ENCODE data around the gene PITPNC1. TPM values are rescaled to one million over a fixed set of nuclear protein-coding genes. Genes with fewer than 3 reads are reported as not detected.

PITPNC1 gene
- total RNA-seq, 3 donors from 2014 or later: 11.0 to 17.7 (median 14.8) TPM

DNA sequence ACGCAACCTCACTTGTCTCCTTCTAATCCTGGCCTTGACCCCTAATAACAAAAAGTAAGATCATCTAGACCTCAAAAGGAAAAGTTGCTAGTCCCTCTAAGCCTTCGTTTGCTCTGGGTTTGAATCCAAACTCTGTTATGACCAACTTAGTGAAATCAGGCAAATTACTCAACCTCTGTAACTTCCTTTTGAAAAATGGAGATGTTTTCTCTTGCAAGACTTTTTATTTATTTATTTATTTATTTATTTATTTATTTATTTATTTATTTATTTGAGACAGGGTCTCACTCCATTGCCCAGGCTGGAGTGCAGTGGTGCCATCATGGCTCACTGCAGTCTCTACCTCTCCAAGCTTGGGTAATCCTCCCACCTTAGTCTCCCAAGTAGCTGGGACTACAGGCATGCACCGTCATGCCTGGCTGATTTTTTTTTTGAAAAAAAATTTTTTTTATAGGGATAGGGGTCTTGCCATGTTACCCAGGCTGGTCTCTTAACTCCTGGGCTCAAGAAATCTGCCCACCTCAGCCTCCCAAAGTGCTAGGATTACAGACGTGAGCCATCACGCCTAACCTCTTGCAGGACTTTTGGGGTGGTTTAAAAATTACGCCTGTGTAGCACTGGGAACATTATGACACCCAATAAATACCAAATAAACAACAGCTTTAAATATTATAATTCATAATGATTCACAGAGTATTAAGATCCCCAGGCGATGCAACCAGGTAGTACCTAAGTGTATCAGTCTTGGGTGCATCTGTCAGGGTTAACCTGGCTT is 63.4 kb downstream of the PITPNC1 start:
- Histone ChIP-seq H3K27ac (peak overlapping the region in 1 of 2 donors; percentile 49), H3K9me3 (no peaks in the 10 kb centered on the region), H3K27me3 (no peaks in the 10 kb centered on the region), H3K36me3 (no peaks in the 10 kb centered on the region), H3K4me1 (no peaks in the 10 kb centered on the region), H3K4me3 (no peak overlapping the region)
- TF ChIP-seq POLR2A (IDR thresholded peaks at IDR 0.05) (no peak), POLR2AphosphoS5 (IDR thresholded peaks at IDR 0.05) (no peak)
- TF ChIP-seq, protein P1, sequence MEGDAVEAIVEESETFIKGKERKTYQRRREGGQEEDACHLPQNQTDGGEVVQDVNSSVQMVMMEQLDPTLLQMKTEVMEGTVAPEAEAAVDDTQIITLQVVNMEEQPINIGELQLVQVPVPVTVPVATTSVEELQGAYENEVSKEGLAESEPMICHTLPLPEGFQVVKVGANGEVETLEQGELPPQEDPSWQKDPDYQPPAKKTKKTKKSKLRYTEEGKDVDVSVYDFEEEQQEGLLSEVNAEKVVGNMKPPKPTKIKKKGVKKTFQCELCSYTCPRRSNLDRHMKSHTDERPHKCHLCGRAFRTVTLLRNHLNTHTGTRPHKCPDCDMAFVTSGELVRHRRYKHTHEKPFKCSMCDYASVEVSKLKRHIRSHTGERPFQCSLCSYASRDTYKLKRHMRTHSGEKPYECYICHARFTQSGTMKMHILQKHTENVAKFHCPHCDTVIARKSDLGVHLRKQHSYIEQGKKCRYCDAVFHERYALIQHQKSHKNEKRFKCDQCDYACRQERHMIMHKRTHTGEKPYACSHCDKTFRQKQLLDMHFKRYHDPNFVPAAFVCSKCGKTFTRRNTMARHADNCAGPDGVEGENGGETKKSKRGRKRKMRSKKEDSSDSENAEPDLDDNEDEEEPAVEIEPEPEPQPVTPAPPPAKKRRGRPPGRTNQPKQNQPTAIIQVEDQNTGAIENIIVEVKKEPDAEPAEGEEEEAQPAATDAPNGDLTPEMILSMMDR (IDR thresholded peaks at IDR 0.05): no peak
- no peak for DNase-seq (ENCODE audit: low spot score in 2 of 2)
- intact Hi-C loops (cut with DNase I; ENCODE audit: low total_unique reads): no loop called here

DNA sequence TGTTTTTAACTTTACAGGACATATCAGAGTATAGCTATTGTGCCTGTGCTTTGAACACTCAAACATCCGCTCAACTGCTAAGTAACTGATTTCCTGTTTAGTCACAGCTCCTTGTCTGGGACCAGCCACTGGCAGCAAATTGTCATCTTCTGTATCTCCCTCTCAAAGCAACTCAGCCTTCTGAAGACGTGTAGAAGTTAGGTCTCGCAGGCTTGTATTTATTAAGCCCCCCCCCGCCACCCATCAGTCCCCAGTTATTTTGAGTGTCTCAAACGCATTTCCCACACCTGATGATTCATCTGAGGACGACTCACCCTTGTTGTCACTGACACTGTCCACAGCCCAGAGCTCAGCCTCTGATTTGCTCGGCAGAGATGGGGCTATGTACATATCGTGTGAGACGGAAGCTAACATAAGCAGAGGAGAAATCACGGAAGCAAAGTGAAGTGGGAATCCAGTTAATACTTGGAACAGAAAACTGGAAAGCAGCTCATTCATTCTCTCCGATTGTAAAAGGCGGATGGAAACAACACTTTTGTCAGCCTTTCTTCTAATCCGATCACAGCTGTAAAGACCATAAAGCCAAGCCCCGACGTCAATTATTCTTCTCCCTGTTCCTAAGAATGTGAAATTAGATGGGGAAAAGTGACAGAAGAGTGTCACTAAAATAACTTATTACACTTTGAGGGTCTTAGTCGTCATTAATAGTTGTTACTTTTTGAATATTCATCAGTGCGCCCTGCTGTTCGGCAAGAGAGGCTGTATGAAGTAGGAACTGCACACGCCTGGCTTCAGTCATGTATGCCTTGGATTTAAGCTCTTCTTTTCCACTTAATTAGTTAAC is 64.2 kb downstream of the PITPNC1 start:
- no peaks in the 10 kb centered on the region for H3K27me3 ChIP-seq
- no peaks in the 10 kb centered on the region for H3K9me3 ChIP-seq
- no peaks in the 10 kb centered on the region for H3K4me1 ChIP-seq
- no peak overlapping the region for H3K4me3 ChIP-seq
- intact Hi-C loops (cut with DNase I; ENCODE audit: low total_unique reads): no loop called here
- no peak for DNase-seq (ENCODE audit: low spot score in 2 of 2)
- TF ChIP-seq POLR2A (IDR thresholded peaks at IDR 0.05) (no peak), POLR2AphosphoS5 (IDR thresholded peaks at IDR 0.05) (no peak)
- TF ChIP-seq, protein P1 (IDR thresholded peaks at IDR 0.05): no peak
- H3K36me3 ChIP-seq: no peaks in the 10 kb centered on the region
- peak overlapping the region in 1 of 2 donors; percentile 49 for H3K27ac ChIP-seq

DNA sequence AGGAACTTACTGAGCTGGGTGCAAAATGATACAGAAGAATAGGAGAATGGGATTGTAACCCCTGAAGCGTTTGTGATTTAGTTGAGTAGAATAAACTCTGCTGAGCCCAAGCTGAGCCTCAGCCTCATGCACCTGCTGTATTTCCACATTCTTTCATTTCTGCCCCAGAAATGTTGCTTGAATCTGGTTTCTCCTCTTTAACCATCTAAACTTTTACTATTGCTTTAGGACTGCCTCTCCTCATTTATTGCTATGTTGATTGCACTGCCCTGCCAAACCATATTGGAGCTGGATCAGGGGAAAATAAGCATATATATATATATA is 64.8 kb downstream of the PITPNC1 start:
- Histone ChIP-seq H3K4me3 (no peak overlapping the region), H3K36me3 (no peaks in the 10 kb centered on the region), H3K27me3 (no peaks in the 10 kb centered on the region), H3K27ac (peak overlapping the region in 1 of 2 donors; percentile 49), H3K4me1 (no peaks in the 10 kb centered on the region), H3K9me3 (no peaks in the 10 kb centered on the region)
- TF ChIP-seq, protein P1 (IDR thresholded peaks at IDR 0.05): no peak
- TF ChIP-seq POLR2A (IDR thresholded peaks at IDR 0.05): no peak
- TF ChIP-seq POLR2AphosphoS5 (IDR thresholded peaks at IDR 0.05): no peak
- DNase-seq (ENCODE audit: low spot score in 2 of 2): no peak
- intact Hi-C loops (cut with DNase I; ENCODE audit: low total_unique reads): no loop called here

DNA sequence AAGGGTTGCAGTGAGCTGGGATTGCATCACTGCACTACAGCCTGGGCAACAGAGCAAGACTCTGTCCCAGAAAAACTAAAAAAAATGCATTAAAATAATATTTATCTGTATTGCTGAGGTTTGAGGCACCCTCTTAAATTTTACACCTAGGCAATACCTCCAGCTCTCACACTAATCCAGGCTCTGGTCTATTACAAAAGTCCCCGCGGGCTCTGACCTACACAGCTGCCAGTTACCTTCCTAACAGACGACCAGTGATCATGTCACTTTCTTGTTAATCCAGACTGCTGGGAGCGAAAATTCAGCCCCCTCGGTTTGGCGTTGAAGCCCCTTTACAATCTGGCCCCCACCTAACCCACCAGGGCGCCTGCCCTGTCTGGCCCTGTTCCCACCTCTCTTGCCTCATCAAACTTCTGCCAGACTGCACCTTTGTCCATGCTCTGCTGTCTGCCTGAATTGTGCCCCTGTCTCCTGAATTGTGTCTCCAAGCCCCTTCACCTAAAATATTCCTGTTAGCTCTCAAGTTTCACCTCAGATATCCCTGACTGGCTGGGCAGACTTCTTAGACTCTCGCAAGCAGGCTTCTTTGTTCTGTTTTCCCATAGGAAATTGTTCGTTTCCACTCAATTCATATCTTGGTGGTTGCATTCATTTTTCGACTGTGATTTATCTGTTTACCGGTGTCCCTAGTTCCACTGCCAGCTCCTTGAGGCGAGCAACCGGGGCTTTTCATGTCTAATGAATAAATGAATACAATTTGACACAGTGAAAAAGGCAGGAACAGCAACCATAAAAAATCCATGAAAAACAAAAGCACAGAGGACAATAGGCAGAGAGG is 65.9 kb downstream of the PITPNC1 start:
- no peak for DNase-seq (ENCODE audit: low spot score in 2 of 2)
- Histone ChIP-seq H3K27ac (peak overlapping the region; percentile 29 to 53), H3K36me3 (no peaks in the 10 kb centered on the region), H3K4me1 (no peaks in the 10 kb centered on the region), H3K9me3 (no peaks in the 10 kb centered on the region), H3K4me3 (no peak overlapping the region), H3K27me3 (no peaks in the 10 kb centered on the region)
- TF ChIP-seq POLR2AphosphoS5 (IDR thresholded peaks at IDR 0.05) (no peak), POLR2A (IDR thresholded peaks at IDR 0.05) (no peak)
- TF ChIP-seq, protein P1 (IDR thresholded peaks at IDR 0.05): no peak
- intact Hi-C loops (cut with DNase I; ENCODE audit: low total_unique reads): no loop called here

Measured in breast epithelium (tissue), 4 donors.